NCI-H446 treated with DMSO at 0.1 percent for 48 hours (cell line): ENCODE data around the gene RRP1.
"Not testable (repeated sequence)": the region's sequence is repeated elsewhere in the genome, so short reads cannot be mapped to it uniquely, and the experiment has no call there.

Experiments used
- DNase-seq: peaks from one replicate; lab custom pipeline; 2025; lab: John Stamatoyannopoulos, UW

The RRP1 gene

GRCh38 chr21:43840259-43840658 is 50.9 kb downstream of the RRP1 start:
- no peak for DNase-seq

- no peak for DNase-seq
Measured at GRCh38 chr21:43842742-43843141, 53.4 kb downstream of the RRP1 start.

- DNase-seq = not testable (repeated sequence)
Measured at GRCh38 chr21:43844906-43845305, 55.5 kb downstream of the RRP1 start.

- DNase-seq = no peak
Measured at GRCh38 chr21:43845386-43845785, 56.0 kb downstream of the RRP1 start.

GRCh38 chr21:43846430-43846829 is 57.1 kb downstream of the RRP1 start:
- no peak for DNase-seq

- no peak for DNase-seq
Measured at GRCh38 chr21:43847301-43847700, 57.9 kb downstream of the RRP1 start.

GRCh38 chr21:43848771-43849170 is 59.4 kb downstream of the RRP1 start:
- DNase-seq = no peak

GRCh38 chr21:43849532-43850299 is 60.3 kb downstream of the RRP1 start:
- DNase-seq = no peak

GRCh38 chr21:43850728-43851295 is 61.4 kb downstream of the RRP1 start:
- no peak for DNase-seq

GRCh38 chr21:43851593-43851992 is 62.2 kb downstream of the RRP1 start:
- DNase-seq = no peak

- DNase-seq = no peak
Measured at GRCh38 chr21:43853851-43854772, 64.7 kb downstream of the RRP1 start.
